GM19455 (cell line): Measurements from ENCODE around the gene TSPAN17.

Experiments
- ATAC-seq: cut with Tn5 transposase; IDR thresholded peaks from one replicate; pipeline ENCODE4 v1.9.1; 2021; ENCODE audit not compliant: unreplicated experiment

TSPAN17 gene

DNA sequence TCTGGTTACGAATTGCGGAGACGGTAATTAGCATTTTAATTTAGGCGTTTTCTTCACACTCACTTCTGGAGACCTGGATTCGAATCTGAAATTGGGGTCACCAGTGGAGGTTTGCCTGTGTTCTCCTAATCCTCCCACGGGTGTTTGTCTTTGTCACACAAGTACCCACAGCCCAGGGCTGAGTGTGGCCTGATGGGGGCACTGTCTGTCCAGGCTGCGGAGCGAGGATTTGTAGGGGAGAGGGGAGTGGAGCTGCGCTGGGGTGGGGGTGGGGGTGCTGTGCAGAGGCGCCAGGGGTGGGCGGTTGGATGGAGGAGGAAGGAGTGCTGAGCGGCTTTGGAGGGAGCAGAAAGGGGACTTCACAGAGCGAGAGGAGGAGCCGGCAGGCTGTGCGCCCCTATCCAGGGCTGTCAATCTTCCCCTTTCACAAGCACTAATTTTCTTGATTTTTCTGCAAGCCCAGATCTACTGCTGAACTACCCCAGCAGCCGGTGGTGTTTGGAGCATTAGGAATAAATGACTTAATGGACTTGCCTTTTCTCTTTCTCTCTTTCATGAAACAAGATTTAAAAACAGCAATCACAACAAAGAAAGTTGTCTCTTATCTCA lies 53.1 kb downstream of the TSPAN17 start:
- ATAC-seq, result no peak

- ATAC-seq, result no peak
Measured at GRCh38 chr5:176702671-176703641, 55.7 kb downstream of the TSPAN17 start.

GRCh38 chr5:176703857-176704256 lies 56.6 kb downstream of the TSPAN17 start:
- ATAC-seq, result no peak

GRCh38 chr5:176704355-176704754 lies 57.1 kb downstream of the TSPAN17 start:
- no peak for ATAC-seq

GRCh38 chr5:176704817-176705216 lies 57.5 kb downstream of the TSPAN17 start:
- ATAC-seq, result no peak
